Hepatocyte (in vitro differentiated cells): ENCODE results near the gene CAPZB. TPM values are rescaled to one million over a fixed set of nuclear protein-coding genes. Genes with fewer than 3 reads are reported as not detected.
"Not testable (repeated sequence)": the region's sequence is repeated elsewhere in the genome, so short reads cannot be mapped to it uniquely, and the experiment has no call there.

Source experiments
- DNase-seq: peaks from one replicate; pipeline ENCODE4 v3.0.0-alpha.2; 2016; ENCODE audit warnings: low spot score
- H2AFZ ChIP-seq: fragments of 200-600 bp; sonication (generic); 2 replicates; pipeline ENCODE4 v1.6.0; 2016; ENCODE audit warnings: antibody characterized with exemption, mild to moderate bottlenecking
- H3K27ac ChIP-seq: fragments of 200-600 bp; sonication (generic); 2 replicates; pipeline ENCODE4 v1.5.1; 2016; ENCODE audit warnings: mild to moderate bottlenecking
- H3K27me3 ChIP-seq: fragments of 200-600 bp; sonication (generic); 2 replicates; pipeline ENCODE4 v1.6.1; 2016
- H3K36me3 ChIP-seq: fragments of 200-600 bp; sonication (generic); replicated peaks from 2 replicates; pipeline ENCODE4 v1.5.1; 2016; ENCODE audit warnings: low read depth; ENCODE audit not compliant: insufficient read depth
- H3K4me1 ChIP-seq: fragments of 200-600 bp; sonication (generic); 2 replicates; pipeline ENCODE4 v1.5.1; 2016; ENCODE audit warnings: mild to moderate bottlenecking, moderate library complexity; ENCODE audit not compliant: insufficient read depth
- H3K4me2 ChIP-seq: fragments of 200-600 bp; sonication (generic); 2 replicates; pipeline ENCODE4 v1.6.0; 2016
- H3K4me3 ChIP-seq: fragments of 200-600 bp; sonication (generic); 2 replicates; pipeline ENCODE4 v1.5.1; 2016; ENCODE audit warnings: mild to moderate bottlenecking
- H3K79me2 ChIP-seq: fragments of 200-600 bp; sonication (generic); 2 replicates; pipeline ENCODE4 v1.6.0; 2017; ENCODE audit warnings: mild to moderate bottlenecking
- H3K9me2 ChIP-seq: fragments of 200-600 bp; sonication (generic); replicated peaks from 2 replicates; pipeline ENCODE4 v1.6.0; 2017; ENCODE audit warnings: mild to moderate bottlenecking; ENCODE audit not compliant: insufficient read depth
- H3K9me3 ChIP-seq: fragments of 200-600 bp; sonication (generic); 2 replicates; pipeline ENCODE4 v1.5.1; 2016; ENCODE audit warnings: low read depth, mild to moderate bottlenecking
- H4K20me1 ChIP-seq: fragments of 200-600 bp; sonication (generic); 2 replicates; pipeline ENCODE4 v1.6.0; 2016; ENCODE audit warnings: mild to moderate bottlenecking; ENCODE audit not compliant: insufficient read depth, poor library complexity, severe bottlenecking
- EZH2 ChIP-seq: fragments of 200-600 bp; sonication (generic); IDR thresholded peaks from 2 replicates; pipeline ENCODE4 v1.6.1; 2016; ENCODE audit warnings: antibody characterized with exemption, mild to moderate bottlenecking, borderline replicate concordance
- EZH2phosphoT487 ChIP-seq: fragments of 200-600 bp; sonication (generic); IDR thresholded peaks from one replicate; pipeline ENCODE4 v1.6.1; 2018; ENCODE audit warnings: antibody characterized with exemption, mild to moderate bottlenecking, low read depth, moderate library complexity; ENCODE audit not compliant: unreplicated experiment, severe bottlenecking
- WGBS: methylation state at CpG from one replicate; pipeline ENCODE4 v1.1.6; 2016; ENCODE audit warnings: low lambda C conversion rate; ENCODE audit errors: missing lambda C conversion rate; 5-methylcytosine and 5-hydroxymethylcytosine counted together
- polyA plus RNA-seq: library from polyadenylated mRNA; unstranded; fragments of >200 nt; fragmentation: Nextera tagmentation; extraction: Ambion mirVana; gene quantifications from 2 replicates; pipeline ENCODE4 v1.2.1, GENCODE V29; 2016
- total RNA-seq: library from RNA; depleted of rRNA; stranded (reverse); fragments of >200 nt; gene quantifications from 2 replicates; pipeline ENCODE4 v1.2.3, GENCODE V29; 2014
- TF ChIP-seq, protein P1 (sequence below): fragments of 200-600 bp; sonication (generic); IDR thresholded peaks from 2 replicates; pipeline ENCODE4 v1.5.1; 2016; ENCODE audit warnings: antibody characterized with exemption, mild to moderate bottlenecking; ENCODE audit not compliant: poor library complexity

Gene CAPZB
- total and polyA plus RNA-seq, 2 experiments from 2014 or later: 139 to 261 TPM

- H3K9me3 ChIP-seq: no peaks in the 10 kb centered on the region
- H2AFZ ChIP-seq: no peak overlapping the region
- no peak for DNase-seq
- no peaks in the 10 kb centered on the region for H3K79me2 ChIP-seq
- no peaks in the 10 kb centered on the region for H3K4me1 ChIP-seq
- H3K9me2 ChIP-seq: no peaks in the 10 kb centered on the region
- H3K36me3 ChIP-seq: no peaks in the 10 kb centered on the region
- no peaks in the 10 kb centered on the region for H3K27me3 ChIP-seq
- TF ChIP-seq EZH2 (no peak), EZH2phosphoT487 (no peak)
- TF ChIP-seq, protein P1, sequence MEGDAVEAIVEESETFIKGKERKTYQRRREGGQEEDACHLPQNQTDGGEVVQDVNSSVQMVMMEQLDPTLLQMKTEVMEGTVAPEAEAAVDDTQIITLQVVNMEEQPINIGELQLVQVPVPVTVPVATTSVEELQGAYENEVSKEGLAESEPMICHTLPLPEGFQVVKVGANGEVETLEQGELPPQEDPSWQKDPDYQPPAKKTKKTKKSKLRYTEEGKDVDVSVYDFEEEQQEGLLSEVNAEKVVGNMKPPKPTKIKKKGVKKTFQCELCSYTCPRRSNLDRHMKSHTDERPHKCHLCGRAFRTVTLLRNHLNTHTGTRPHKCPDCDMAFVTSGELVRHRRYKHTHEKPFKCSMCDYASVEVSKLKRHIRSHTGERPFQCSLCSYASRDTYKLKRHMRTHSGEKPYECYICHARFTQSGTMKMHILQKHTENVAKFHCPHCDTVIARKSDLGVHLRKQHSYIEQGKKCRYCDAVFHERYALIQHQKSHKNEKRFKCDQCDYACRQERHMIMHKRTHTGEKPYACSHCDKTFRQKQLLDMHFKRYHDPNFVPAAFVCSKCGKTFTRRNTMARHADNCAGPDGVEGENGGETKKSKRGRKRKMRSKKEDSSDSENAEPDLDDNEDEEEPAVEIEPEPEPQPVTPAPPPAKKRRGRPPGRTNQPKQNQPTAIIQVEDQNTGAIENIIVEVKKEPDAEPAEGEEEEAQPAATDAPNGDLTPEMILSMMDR: no peak
- H3K4me3 ChIP-seq: no peak overlapping the region
- H3K4me2 ChIP-seq: no peak overlapping the region
- no peaks in the 10 kb centered on the region for H4K20me1 ChIP-seq
- H3K27ac ChIP-seq: no peak overlapping the region
Observed at GRCh38 chr1:19511116-19511515, 25.8 kb upstream of the CAPZB start.

DNA sequence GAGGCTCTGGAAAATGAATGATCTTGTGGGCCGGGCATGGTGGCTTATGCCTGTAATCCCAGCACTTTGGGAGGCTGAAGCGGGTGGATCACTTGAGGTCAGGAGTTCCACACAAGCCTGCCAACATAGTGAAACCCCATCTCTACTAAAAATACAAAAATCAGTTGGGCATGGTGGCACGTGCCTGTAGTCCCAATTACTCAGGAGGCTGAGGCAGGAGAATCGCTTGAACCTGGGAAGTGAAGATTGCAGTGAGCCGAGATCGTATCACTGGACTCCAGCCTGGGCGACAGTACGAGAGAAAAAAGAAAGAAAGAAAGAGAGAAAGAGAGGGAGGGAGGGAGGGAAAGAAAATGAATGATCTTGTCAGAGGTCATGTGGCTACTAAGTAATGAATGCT, 24.3 kb upstream of the CAPZB start:
- H3K4me1 ChIP-seq, H3K9me3 ChIP-seq, H3K4me3 ChIP-seq, H3K4me2 ChIP-seq, H2AFZ ChIP-seq, H3K27me3 ChIP-seq, DNase-seq, H3K27ac ChIP-seq, H3K36me3 ChIP-seq, H4K20me1 ChIP-seq, H3K9me2 ChIP-seq, H3K79me2 ChIP-seq: not testable (repeated sequence)
- 88% methylated on average over 8 of the region's 8 CpGs for WGBS

GRCh38 chr1:19507516-19507915, 22.2 kb upstream of the CAPZB start:
- TF ChIP-seq, protein P1: no peak
- no peak for TF ChIP-seq EZH2
- no peak for TF ChIP-seq EZH2phosphoT487
- WGBS: 96% methylated on average over 5 of the region's 5 CpGs
- Histone ChIP-seq H3K4me2 (no peak overlapping the region), H3K9me3 (no peaks in the 10 kb centered on the region), H3K4me3 (no peak overlapping the region), H4K20me1 (no peaks in the 10 kb centered on the region), H3K4me1 (peaks cover 5% of the 10 kb centered on the region), H3K27ac (no peak overlapping the region), H3K36me3 (no peaks in the 10 kb centered on the region), H3K79me2 (no peaks in the 10 kb centered on the region), H3K27me3 (no peaks in the 10 kb centered on the region), H2AFZ (no peak overlapping the region), H3K9me2 (no peaks in the 10 kb centered on the region)
- no peak for DNase-seq

DNA sequence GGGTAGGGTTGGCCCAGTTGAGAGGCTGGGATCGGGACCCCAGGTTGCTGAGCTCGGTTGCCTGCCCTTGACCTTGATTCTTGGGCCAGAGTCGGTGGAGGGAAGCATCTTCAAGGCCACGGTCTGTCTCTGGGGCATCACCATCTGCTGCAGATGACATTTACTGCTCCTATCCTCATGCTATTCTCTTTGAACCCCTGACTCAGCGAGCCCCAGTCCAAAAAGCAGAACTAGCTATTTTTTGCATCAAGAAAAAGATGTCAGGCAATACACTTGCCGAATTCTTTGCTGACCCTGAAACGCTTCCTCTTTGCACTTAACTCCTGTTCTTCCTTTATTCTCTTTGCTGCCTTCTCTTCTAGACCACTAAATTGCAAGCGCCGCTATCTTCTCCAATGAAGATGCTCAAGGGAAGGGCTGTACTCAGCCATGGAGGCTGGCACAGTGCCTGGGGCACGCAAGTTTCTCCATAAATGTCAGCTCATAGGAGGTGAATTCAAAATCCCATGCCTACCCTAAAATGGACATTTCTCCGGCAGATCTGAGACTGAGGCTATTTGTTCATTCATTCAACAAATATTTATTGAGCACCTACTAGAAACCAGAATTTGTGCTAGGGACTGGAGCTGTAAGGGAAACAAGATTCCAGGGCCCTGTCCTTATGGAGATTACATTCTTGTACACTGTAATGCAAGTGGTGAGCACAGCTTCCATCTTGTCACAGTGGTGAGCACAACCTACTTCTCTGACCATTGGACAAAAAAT, 20.5 kb upstream of the CAPZB start:
- Histone ChIP-seq H3K4me3 (no peak overlapping the region), H4K20me1 (no peaks in the 10 kb centered on the region), H3K4me2 (peak overlapping the region; percentile 12), H3K36me3 (no peaks in the 10 kb centered on the region), H2AFZ (no peak overlapping the region), H3K9me2 (no peaks in the 10 kb centered on the region), H3K79me2 (no peaks in the 10 kb centered on the region), H3K4me1 (peaks cover 5% of the 10 kb centered on the region), H3K27ac (peak overlapping the region; percentile 63), H3K27me3 (no peaks in the 10 kb centered on the region), H3K9me3 (no peaks in the 10 kb centered on the region)
- no peak for DNase-seq
- TF ChIP-seq EZH2phosphoT487: no peak
- TF ChIP-seq, protein P1: no peak
- TF ChIP-seq EZH2: no peak
- 89% methylated on average over 11 of the region's 11 CpGs for WGBS
